ENCODE measurements around the gene ABHD6.

The ABHD6 gene

DNA sequence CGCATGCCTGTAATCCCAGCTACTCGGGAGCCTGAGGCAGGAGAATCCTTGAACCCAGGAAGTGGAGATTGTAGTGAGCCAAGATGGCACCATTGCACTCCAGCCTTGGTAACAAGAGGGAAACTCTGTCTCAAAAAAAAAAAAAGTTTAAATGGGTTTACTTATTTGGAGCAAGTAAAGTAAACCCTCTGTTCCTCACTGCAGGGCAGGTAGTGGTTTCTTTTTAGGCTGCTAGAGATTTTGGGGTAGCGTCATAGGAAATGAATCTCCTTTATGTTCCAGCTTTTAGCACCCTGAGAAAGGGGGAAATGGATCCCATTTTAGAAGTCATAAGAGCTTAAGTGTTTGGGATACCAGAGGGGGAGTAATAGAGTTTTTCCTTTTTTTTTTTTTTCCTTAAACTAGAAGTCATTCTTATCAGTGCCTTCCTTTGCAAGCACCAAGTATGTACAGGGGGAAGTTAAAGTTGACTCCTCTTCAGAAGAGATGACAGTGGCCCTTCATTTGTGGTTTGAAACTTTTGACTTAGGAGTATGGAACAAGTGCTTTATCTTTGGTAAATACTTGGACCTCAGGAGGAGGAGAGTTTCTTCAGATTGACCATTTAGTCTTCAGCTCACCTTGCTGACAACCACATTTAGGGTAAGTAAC lies 103.1 kb downstream of the ABHD6 start:
- no peak overlapping the region for H3K9ac ChIP-seq (ENCODE audit: insufficient read length)

DNA sequence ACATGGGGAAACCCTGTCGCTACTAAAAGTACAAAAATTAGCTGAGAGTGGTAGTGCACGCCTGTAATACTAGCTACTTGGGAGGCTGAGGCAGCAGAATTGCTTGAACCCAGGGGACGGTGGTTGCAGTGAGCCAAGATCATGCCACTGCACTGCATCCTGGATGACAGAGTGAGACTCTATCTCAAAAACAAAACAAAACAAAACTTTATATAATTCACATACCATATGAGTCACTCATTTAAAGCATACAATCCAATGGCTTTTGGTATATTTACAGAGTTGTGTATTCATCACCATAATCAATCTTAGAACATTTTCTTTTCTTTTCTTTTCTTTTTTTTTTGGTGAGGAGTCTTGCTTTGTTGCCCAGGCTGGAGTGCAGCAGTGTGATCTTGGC lies 103.8 kb downstream of the ABHD6 start:
- H3K27ac ChIP-seq: no peak overlapping the region
- H3K4me3 ChIP-seq: no peak overlapping the region
- H3K9me3 ChIP-seq (ENCODE audit: low read depth, low read length): no peaks in the 10 kb centered on the region
- H3K36me3 ChIP-seq (ENCODE audit: insufficient read depth, low read length): no peaks in the 10 kb centered on the region
- no peak overlapping the region for H3K9ac ChIP-seq (ENCODE audit: insufficient read length)
- TF ChIP-seq POLR2AphosphoS5 (IDR thresholded peaks at IDR 0.05; ENCODE audit: borderline replicate concordance, low read depth, low read length): no peak
- no peak for TF ChIP-seq FOXP2 (optimal IDR thresholded peaks at IDR 0.05; ENCODE audit: control extremely low read depth, extremely low read length, insufficient read depth)
- TF ChIP-seq EZH2 (IDR thresholded peaks at IDR 0.05): no peak
- DNase-seq (ENCODE audit: low read depth, low spot score): no peak

More for the DNA sequence above, 103.1 kb downstream of the ABHD6 start:
- no peaks in the 10 kb centered on the region for H3K36me3 ChIP-seq (ENCODE audit: insufficient read depth, low read length)
- no peak for TF ChIP-seq EZH2 (IDR thresholded peaks at IDR 0.05)
- no peak for TF ChIP-seq FOXP2 (optimal IDR thresholded peaks at IDR 0.05; ENCODE audit: control extremely low read depth, extremely low read length, insufficient read depth)
- TF ChIP-seq POLR2AphosphoS5 (IDR thresholded peaks at IDR 0.05; ENCODE audit: borderline replicate concordance, low read depth, low read length): no peak
- no peak for DNase-seq (ENCODE audit: low read depth, low spot score)
- no peak overlapping the region for H3K4me3 ChIP-seq
- no peaks in the 10 kb centered on the region for H3K9me3 ChIP-seq (ENCODE audit: low read depth, low read length)
- H3K27ac ChIP-seq: no peak overlapping the region

DNA sequence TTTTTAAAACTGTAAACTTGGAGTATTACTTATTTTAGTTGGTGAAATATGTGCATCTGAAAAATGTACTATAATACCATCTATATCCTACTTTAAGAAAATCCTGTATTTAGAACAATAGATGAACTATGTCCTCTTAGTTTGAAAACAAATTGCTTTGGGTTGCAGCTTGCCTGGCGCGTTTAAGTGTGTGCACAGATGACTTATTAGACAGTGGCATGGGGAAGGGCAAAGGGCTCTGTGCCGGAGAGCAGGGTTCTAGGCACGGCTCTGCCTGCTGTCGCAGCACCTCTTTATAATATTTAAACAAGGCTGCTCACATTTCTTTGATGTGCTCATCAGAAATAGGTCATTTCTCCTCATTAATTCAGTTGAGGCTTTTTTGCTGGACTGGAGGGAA lies 105.1 kb downstream of the ABHD6 start:
- Histone ChIP-seq H3K27ac (no peak overlapping the region), H3K36me3 (ENCODE audit: insufficient read depth, low read length) (no peaks in the 10 kb centered on the region), H3K9me3 (ENCODE audit: low read depth, low read length) (no peaks in the 10 kb centered on the region), H3K9ac (ENCODE audit: insufficient read length) (no peak overlapping the region), H3K4me3 (no peak overlapping the region)
- no peak for DNase-seq (ENCODE audit: low read depth, low spot score)
- TF ChIP-seq EZH2 (IDR thresholded peaks at IDR 0.05) (no peak), POLR2AphosphoS5 (IDR thresholded peaks at IDR 0.05; ENCODE audit: borderline replicate concordance, low read depth, low read length) (no peak), FOXP2 (optimal IDR thresholded peaks at IDR 0.05; ENCODE audit: control extremely low read depth, extremely low read length, insufficient read depth) (no peak)
